ENCODE results near the gene MYL3.

GRCh38 chr3:46908294-46908985, 45.2 kb upstream of the MYL3 start:
- TF ChIP-seq, protein P1, sequence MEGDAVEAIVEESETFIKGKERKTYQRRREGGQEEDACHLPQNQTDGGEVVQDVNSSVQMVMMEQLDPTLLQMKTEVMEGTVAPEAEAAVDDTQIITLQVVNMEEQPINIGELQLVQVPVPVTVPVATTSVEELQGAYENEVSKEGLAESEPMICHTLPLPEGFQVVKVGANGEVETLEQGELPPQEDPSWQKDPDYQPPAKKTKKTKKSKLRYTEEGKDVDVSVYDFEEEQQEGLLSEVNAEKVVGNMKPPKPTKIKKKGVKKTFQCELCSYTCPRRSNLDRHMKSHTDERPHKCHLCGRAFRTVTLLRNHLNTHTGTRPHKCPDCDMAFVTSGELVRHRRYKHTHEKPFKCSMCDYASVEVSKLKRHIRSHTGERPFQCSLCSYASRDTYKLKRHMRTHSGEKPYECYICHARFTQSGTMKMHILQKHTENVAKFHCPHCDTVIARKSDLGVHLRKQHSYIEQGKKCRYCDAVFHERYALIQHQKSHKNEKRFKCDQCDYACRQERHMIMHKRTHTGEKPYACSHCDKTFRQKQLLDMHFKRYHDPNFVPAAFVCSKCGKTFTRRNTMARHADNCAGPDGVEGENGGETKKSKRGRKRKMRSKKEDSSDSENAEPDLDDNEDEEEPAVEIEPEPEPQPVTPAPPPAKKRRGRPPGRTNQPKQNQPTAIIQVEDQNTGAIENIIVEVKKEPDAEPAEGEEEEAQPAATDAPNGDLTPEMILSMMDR (IDR thresholded peaks at IDR 0.05), result peak in 3 of 4 experiments; percentile 13 to 48 (median 34)
- TF ChIP-seq POLR2A (IDR thresholded peaks at IDR 0.05), result no peak

Measured in uterus (tissue), 2 donors.